ENCODE measurements around the gene UNC45A. TPM values are rescaled to one million over a fixed set of nuclear protein-coding genes. Genes with fewer than 3 reads are reported as not detected.

UNC45A gene
- total and polyA plus RNA-seq, 2 of the 4 experiments (the other 2 are of a cell fraction) = 68.9 to 100 TPM

DNA sequence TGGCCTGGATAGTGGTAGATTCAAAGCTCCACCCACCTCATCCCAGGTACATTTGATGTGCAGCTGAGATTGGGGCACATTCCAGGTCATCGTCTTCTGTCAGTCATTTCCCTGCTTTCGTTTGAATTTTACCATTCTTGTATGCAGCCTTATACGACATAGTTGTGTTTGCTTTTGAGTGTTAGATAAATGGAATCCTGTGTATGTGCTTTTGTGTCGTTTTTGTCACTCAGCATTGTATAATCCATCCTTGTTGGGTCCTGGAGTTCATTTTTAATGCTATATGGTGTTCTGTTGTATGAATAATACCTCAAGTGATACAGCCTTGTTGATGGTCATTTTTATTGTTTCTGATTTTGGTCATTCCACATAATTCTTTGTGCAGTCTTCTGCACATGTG lies 26.9 kb downstream of the UNC45A start:
- in situ Hi-C loops (cut with MboI; ENCODE audit: low sequenced_read_pairs) = no loop called here
- no peak overlapping the region for H3K9ac ChIP-seq (ENCODE audit: low read depth, low read length)
- no peak overlapping the region for H2AK9ac ChIP-seq (replicated peaks; ENCODE audit: low read depth, low read length, poor library complexity)
- H3K36me3 ChIP-seq (ENCODE audit: control insufficient read depth, insufficient read depth, low read length) = peaks cover 27% of the 10 kb centered on the region
- no peak overlapping the region for H4K91ac ChIP-seq (ENCODE audit: insufficient read depth, low read depth, low read length)
- H4K8ac ChIP-seq (ENCODE audit: low read depth in 2 of 2, low read length in 2 of 2) = no peak overlapping the region
- H3K9me1 ChIP-seq (ENCODE audit: insufficient read depth, low read length) = no peaks in the 10 kb centered on the region
- TF ChIP-seq MAFK (IDR thresholded peaks at IDR 0.05; ENCODE audit: low read depth, low read length) (no peak), RFX5 (IDR thresholded peaks at IDR 0.05; ENCODE audit: low read depth, low read length) (no peak), NFE2L2 (IDR thresholded peaks at IDR 0.05; ENCODE audit: low read depth, low read length) (no peak), CHD1 (IDR thresholded peaks at IDR 0.05; ENCODE audit: low read depth, low read length) (no peak), USF2 (IDR thresholded peaks at IDR 0.05; ENCODE audit: low read depth, low read length) (no peak), SMC3 (IDR thresholded peaks at IDR 0.05; ENCODE audit: low read depth, low read length) (no peak), BHLHE40 (IDR thresholded peaks at IDR 0.05; ENCODE audit: low read depth, low read length) (no peak), CTCF (conservative IDR thresholded peaks at IDR 0.05; ENCODE audit: low read depth, low read length) (no peak), FOS (IDR thresholded peaks at IDR 0.05; ENCODE audit: low read depth, low read length) (no peak), RCOR1 (IDR thresholded peaks at IDR 0.05; ENCODE audit: insufficient replicate concordance, low read length) (no peak), MXI1 (IDR thresholded peaks at IDR 0.05; ENCODE audit: borderline replicate concordance, low read depth, low read length) (no peak), RAD21 (IDR thresholded peaks at IDR 0.05; ENCODE audit: low read length) (no peak), POLR2A (IDR thresholded peaks at IDR 0.05; ENCODE audit: low read depth, low read length) (no peak)
- TF ChIP-seq, protein P1, sequence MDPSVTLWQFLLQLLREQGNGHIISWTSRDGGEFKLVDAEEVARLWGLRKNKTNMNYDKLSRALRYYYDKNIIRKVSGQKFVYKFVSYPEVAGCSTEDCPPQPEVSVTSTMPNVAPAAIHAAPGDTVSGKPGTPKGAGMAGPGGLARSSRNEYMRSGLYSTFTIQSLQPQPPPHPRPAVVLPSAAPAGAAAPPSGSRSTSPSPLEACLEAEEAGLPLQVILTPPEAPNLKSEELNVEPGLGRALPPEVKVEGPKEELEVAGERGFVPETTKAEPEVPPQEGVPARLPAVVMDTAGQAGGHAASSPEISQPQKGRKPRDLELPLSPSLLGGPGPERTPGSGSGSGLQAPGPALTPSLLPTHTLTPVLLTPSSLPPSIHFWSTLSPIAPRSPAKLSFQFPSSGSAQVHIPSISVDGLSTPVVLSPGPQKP (IDR thresholded peaks at IDR 0.05; ENCODE audit: borderline replicate concordance, low read depth, low read length) = no peak
- no CpG with 5 or more reads among the region's 4 CpGs for WGBS, 2 experiments (ENCODE audit: extremely low coverage in 2 of 2, insufficient read length in 1 of 2)
- H2AK5ac ChIP-seq (ENCODE audit: low read depth, low read length) = no peak overlapping the region
- ATAC-seq (ENCODE audit: low read depth) (no peak), DNase-seq (no peak)
- no peaks in the 10 kb centered on the region; the same call in 1 of the 2 replicates for H4K20me1 ChIP-seq (ENCODE audit: insufficient read depth, low read length)
- H3K4me1 ChIP-seq (ENCODE audit: control insufficient read depth, insufficient read depth, low read length) = peaks cover 6% of the 10 kb centered on the region
- intact Hi-C loops (cut with micrococcal nuclease) = no loop called here
- no peak overlapping the region for H3K27ac ChIP-seq (ENCODE audit: insufficient read depth, low read length)
- no peak overlapping the region for H3K4ac ChIP-seq (ENCODE audit: low read depth, low read length)
- no peak overlapping the region for H3K4me3 ChIP-seq (ENCODE audit: insufficient read depth, low read depth, low read length)
- dilution Hi-C loops (cut with HindIII; ENCODE audit: low sequenced_read_pairs, unreplicated experiment) = no loop called here
- H3K18ac ChIP-seq (ENCODE audit: low read depth, low read length) = no peak overlapping the region
- H2AFZ ChIP-seq (replicated peaks; ENCODE audit: low read length, poor library complexity) = no peak overlapping the region
- peaks cover 6 to 27% of the 10 kb centered on the region in 2 experiments for H3K79me1 ChIP-seq (ENCODE audit: low read depth in 1 of 2, low read length in 2 of 2)
- H3K56ac ChIP-seq (ENCODE audit: extremely low read depth, insufficient read depth, low read length) = no peak overlapping the region
- no peak overlapping the region for H3K23ac ChIP-seq (ENCODE audit: low read depth, low read length)
- H3K4me2 ChIP-seq (ENCODE audit: low read depth, low read length) = no peak overlapping the region
- H3K14ac ChIP-seq (replicated peaks; ENCODE audit: low read depth, low read length) = no peak overlapping the region
- H2BK120ac ChIP-seq (ENCODE audit: low read depth, low read length) = no peak overlapping the region
- POLR2A ChIA-PET (ENCODE audit: unreplicated experiment) = no interaction called here
- H3K9me3 ChIP-seq (ENCODE audit: control insufficient read depth, insufficient read depth, low read length) = no peaks in the 10 kb centered on the region
- no peak overlapping the region for H2BK15ac ChIP-seq (ENCODE audit: low read depth, low read length)
- CTCF ChIA-PET = no interaction called here
- BruUV-seq (replicated peaks) = no TSS peak
- no peak overlapping the region for H2BK5ac ChIP-seq (ENCODE audit: low read depth, low read length, poor library complexity, severe bottlenecking)
- H4K5ac ChIP-seq (ENCODE audit: low read depth, low read length) = no peak overlapping the region
- no peaks in the 10 kb centered on the region for H3K27me3 ChIP-seq (ENCODE audit: control insufficient read depth, insufficient read depth, low read length)
- H2BK20ac ChIP-seq (ENCODE audit: low read depth, low read length) = no peak overlapping the region

All from IMR-90 (cell line).